ENCODE data around the gene HHIPL1.
A peak's percentile ranks its signal among the peaks of the same experiment; 100 is the strongest.

Gene HHIPL1

DNA sequence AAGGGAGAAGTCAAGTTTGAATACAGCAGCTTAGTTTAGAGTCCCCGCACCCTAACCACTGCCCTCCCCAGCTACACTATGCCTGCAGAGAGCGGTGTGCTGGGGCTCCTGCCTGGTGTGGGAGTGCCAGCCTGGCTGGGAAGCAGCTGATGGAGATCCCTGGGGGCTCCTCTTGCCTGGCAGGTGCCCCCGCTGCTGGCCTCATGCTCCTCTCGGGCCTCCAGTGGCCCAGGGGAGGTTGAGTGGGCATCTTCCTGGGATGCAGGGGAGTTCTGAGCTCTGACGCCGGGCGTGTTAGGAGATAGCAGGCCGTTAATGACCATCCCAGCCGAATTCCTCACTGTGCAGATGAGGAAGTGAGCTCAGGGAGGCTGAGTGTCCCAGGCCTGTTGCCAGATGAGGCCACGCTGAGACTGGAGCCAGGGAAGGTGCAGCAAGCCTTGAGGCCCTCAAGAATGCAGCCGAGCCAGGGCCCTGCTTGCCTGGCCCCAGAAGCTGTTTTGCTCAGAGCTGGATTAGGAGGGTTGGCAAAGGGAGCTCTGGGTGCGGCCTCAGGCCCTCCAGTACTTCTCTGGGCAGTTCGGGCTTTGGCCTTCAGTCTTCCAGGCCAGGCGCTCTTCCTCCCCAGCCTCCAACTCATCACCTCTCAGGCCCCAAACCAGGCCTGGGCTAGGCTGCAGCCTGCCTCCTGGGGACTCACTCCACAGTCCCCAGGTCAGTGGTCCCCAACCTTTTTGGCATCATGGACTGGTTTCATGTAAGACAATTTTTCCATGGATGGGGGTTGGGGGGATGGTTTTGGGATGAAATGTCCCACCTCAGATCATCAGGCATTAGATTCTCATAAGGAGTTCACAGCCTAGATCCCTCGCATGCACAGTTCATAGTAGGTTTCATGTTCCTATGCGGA, 32.6 kb downstream of the HHIPL1 start:
- no peak for DNase-seq

DNA sequence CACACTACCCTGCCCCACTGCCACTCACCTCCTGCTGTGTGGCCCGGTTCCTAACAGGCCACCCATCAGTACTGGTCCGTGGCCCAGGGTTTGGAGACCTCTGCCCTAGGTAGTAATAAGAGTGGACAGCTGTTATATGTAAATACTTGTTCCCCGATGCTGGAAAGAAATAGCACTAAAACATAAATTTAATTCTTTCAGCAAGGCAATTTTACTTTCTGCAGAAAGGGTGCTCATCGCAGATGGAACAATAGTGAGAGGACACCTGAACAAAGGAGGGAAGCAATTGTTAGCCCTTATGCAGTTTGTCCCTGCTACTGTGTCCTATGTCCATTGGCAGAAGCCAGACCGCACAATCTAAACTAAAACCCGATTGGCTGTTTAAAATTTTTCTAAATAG, 33.3 kb downstream of the HHIPL1 start:
- DNase-seq: no peak

DNA sequence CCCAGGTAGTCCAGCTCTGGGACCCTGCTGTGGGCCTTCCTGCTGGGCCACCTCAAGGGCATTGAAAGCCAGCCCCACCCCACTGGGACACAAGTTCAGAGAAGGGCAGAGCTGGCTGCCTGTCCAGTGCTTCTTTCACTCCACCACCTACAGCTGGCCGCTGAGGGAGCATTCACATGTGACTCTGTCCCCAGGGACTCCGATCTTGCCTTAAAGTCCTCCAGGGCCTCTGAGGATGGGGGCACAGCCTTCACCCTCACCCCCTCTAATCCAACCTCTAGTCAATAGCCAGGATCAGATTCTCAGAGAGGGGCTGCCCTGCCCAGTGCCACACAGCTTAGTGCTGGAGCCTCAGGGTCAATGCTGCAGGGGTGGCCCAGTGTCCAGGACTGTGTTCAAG, 34.2 kb downstream of the HHIPL1 start:
- DNase-seq: no peak

DNA sequence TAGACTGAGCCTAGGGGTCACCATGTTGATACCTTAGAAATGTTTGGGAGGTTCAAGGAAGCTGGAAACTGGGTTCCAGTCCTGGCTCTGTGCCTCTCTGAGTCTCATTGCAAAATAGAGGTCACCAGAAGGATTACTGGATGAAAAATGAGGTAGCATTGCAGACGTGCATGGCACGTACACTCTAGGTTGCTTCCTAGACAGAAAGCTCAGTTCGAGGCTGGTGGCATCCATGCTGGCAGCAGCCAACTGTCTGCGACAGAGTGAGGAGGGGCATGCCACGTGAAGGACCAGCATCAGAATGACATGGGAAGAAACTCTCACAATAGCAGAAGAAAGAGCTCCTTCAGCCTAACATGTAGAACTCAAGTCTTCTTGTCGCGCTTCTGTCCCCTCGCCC, 34.6 kb downstream of the HHIPL1 start:
- DNase-seq: no peak

DNA sequence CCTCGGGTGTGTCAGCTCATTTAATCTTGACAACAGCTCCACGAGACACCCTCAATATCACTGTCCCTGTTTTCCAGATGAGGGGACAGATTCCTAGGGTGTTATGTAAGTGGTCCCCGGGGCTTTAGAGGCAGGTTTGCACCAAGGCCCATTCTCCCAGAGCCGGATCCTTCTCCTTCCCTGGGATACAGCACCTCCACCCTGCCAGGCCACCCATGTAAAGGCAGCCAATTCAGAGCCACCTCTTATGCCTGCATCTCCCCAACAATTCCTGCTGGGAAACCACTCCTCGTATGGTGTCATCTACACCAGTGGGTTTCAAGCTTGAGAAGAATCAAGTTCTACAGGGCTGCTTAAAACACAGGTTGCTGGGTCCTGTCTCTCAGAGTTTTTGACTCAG, 35.1 kb downstream of the HHIPL1 start:
- no peak for DNase-seq

DNA sequence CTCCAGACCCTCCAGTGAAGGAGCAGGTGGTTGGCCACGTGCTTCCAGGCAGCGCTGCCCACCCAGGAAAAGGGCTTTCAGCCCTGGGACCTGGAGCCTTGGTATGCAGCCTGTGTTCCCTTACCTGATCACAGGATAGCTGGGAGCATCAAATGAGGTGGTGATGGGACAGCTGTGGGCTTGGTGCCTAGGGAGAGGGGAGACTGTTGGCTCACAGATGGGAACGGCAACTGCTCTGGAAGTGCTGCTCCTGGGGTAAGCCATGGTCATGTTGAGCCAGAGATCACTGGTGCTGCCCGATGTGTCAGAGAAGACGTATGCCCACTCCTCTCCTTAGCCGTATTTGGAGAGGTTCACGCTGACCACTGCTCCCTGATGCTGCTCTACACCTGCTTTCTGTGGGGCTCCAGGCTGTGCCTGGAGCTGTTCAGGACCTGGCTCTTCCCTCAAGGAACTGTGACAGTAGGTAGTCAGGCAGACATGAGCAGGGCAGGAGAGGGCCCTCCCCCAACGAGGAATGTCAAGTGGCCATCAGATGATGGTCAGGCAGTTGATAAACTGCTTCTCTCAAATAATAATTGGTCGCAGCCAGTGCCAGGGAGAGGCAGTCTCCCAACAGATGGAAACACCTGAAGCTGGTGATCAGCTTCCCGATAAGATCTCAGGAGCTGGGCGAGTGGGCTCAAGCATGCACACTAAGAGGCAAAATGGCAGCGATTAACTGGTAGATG, 36.3 kb downstream of the HHIPL1 start:
- no peak for DNase-seq

DNA sequence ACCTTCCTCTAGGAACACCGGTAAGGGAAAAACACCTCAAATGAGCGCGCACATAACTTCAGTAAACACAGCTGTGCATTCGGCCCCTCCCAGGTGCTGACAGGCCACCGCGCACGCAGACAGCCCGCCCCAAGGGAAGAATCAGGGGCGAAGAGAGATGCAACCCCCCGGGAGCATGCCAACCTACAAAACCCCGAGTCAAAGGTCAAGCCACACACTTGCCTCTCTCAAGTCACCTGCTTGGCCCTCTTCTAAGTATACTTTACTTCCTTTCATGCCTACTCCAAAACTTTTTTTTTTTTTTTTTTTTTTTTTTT, 36.9 kb downstream of the HHIPL1 start:
- DNase-seq: no peak

DNA sequence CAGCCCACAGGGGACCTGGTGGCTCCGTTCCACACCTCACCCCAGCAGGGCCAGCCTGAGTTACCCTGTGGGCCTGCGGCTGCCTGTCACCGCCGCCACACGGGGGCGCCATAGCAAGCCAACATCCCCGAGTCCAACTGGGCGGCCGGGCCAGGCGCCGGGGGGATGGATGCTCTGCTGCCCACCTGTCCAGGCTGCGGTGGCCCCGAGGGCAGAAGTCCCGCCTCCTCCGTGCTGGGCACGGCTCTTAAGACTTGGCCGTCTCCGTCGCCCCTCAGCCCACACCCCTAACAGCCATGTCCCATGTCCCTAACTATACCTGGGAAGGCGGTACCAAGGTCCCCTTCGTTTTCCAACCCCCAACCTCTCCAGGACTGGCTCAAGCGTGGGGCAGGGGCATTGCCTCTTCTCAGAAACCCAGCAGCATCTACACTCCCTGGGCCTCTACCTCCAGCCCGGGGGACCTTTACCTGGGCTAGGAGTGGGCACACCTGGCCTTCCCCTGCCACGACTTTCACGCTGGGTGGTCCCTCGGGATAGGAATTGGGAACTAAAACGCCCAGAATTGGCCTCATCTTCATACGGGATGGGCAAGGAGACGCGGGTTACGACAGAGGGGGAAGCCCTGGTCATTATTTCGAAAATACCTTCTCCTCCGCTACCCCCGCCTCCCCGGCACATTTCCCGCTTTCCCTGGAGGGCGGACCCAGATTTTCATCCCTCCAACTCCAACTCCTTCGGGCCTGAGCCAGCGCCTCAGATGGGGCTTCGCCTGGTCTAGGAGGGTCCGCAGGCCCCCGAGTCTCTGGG, 38.1 kb downstream of the HHIPL1 start:
- DNase-seq: peak; percentile 40 to 48

DNA sequence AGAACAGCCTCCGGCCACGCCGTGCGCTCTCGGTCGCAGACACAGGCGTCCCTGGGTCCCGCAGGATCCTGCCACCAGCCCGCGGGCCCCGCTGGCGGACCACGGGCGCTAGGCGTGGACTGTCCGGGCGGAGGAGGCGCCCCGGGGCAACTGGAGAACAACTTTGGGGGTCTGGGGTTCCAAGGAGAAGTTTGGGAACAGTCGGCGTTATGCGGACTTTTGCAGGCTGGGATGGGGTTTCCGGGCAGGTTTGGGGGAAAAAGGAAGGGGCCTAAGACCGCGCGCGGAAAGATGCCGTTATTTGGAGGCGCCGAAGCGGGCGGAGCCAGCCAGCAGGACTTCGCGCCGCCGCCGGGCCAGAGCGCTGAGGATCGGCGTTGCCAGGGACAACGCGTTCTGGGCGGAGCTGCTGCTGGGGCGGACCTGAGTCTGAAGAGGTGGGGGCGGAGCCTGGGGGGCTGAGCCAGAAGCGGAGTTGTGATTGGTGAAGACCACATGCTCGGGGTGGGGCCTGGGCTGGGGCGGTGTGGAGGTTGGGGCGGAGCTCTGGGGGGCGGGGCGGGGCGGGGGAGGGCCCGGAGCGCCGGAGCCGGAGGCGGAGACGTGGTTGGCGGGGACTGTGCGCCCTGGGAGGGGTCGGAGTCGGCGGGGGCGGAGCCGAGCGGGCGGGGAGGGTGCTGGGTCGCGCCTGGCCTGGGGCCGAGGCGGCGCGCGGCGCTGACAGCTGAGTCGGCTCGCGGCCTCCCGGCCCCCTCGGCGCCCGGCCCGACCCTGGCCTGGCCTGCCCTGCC, 38.9 kb downstream of the HHIPL1 start, which contains the start of gene CYP46A1:
TSS of gene CYP46A1 (plus strand) at position 680 of the 791 bp plus-strand sequence. CDS start 120 bp downstream, outside the sequence.
- DNase-seq: peak; percentile 97 to 98

DNA sequence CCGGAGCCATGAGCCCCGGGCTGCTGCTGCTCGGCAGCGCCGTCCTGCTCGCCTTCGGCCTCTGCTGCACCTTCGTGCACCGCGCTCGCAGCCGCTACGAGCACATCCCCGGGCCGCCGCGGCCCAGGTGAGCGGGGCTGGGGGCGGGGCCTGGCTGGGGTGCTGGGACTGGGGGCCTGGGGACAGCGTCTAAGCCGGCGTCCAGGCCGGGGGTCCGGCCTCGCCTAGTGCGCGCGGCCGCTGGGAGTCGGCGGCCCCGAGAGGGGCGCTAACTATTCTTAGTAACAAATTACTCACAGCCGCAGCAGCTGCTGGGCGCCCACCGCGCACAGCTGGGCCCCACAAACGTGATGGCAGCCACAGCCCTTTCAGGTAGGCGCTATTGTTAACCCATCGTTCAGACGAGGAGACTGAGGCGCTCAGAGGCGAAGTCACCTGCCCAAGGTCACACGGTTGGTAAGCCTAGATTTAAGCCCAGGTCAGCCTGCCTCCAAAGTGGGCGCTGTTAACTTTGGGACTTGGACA, 39.5 kb downstream of the HHIPL1 start:
- no peak for DNase-seq

DNA sequence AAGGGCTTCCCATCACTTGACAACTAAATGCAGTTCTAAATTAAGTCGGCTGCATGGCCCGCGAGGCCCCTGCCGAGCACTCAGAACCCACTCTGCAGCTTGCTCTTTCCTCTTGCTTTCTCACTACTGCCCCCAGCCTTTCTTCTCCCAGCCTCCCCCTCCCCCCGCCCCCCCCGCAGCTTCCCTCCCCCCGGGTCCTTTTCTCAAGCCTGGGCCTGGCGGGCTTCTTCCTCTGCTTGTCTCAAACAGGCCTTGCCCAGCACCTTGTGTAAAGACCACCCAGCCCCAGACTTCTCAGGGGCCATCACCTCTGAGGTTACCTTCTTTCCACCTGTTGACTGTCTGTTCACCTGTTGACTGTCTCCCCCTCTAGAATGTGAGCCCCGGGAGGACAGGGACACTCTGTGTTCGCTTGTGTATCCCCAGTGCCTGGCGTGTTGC, 40.2 kb downstream of the HHIPL1 start:
- DNase-seq: no peak

DNA sequence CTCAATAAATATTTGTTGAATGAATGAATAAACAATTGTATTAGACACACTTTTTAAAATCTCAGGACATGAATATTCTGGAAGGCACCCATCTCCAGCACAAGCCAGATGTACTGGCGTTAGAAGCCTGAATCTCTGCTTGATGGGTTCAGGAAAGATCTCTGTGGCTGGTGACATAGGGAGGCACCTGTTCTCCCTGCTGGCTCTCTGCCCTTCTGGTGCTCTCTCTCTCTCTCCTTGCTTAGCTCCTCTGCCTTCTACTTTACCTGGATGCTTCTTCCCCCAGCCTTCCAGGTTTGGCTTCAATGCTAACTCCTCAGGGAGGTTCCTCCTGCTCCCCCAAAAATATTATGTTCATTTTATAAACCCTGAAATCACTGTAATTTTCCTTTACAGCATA, 40.7 kb downstream of the HHIPL1 start:
- DNase-seq: no peak

DNA sequence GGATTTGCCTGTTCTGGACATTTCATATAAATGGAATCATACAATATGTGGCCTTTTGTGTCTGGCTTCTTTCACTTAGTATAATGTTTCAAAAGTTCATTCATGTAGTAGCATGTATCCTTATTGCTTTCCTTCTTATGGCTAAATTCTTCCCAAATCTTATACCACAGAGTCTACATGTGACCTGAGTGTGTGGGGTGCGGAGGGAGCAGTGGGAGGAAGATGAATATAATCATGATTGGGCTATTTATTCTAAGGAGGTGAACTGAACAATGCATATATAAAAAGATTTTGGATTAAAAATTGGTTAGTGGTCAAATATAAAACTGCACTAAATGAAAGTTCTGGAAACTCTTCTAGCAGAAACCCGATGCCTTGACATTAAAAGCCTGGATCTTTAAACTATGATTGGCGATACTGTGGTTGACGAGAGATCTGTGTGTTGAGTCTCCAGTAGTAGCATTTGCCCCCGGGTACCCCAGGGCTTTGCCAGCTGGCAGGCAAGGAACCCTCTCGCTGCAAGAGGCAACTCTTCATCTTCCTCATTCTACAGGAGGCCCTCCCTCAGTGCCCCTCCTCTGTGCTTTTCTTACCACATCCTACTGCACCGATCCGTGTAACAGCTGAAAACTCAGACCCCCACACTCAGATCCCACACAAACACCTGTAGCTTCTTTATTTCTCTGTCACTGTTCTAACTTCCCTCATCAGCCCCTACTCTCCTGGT, 41.8 kb downstream of the HHIPL1 start:
- peak; percentile 30 to 48 for DNase-seq

DNA sequence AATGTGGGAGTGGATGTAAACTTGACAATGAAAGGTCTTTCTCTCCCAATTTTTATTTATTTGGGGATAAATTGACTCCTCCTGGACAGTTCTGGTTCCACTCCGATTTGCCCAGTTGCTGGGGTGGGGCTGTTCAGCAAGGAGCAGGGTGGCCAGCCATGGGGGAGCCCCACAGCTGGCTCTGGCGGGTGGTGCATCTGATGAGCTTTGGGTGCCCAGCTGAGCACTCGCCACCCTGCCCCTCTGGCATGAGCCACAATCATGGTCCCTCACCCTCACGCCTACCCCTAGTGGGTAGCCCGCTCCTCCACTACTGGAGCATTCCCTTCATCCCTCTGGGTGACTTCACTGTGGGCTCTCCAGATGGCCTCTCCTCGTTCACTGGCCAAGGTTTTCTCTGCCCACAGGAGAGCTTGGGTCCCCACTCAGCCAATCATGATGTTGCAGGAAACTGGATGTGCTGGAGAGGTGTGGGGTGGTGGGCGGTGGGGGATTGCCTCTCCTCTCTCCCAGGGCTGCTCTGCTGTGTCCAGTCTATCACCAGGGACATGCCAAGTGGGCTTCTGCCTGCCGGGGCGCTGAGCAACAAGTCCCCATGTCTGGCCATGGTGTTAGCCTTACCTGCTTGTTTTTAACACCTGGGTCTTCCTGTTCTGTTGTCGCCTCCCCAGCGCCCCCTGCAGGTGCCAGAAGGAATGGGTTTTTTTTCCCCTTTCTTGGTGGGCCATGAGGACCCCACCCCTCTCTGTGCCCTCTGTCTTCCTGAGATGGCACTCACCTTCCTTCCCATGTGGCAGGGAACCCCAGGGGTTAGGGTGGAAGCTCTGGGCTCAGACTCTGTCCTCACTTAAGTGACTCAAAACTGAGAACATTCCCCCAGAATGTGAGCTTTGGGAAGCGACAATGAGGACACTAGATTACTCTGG, 42.6 kb downstream of the HHIPL1 start:
- no peak for DNase-seq

DNA sequence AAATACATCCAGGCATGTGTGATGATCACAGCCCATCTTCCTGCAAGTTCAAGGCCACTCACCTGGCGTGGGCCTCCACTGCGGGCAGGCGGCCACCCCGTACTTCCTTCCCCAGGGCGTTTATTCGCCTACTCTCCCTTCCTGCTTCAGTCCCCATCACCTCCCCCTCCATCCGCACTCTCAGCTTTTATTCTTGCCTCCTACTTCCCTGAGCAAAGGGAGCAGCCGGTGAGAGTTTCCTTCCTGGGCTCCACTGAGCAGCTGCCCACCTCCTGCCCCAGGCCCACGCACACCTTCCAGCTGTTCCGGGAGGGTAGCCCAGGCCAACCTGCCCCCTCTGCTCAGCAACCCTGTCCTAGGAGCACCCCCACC, 43.3 kb downstream of the HHIPL1 start:
- no peak for DNase-seq

DNA sequence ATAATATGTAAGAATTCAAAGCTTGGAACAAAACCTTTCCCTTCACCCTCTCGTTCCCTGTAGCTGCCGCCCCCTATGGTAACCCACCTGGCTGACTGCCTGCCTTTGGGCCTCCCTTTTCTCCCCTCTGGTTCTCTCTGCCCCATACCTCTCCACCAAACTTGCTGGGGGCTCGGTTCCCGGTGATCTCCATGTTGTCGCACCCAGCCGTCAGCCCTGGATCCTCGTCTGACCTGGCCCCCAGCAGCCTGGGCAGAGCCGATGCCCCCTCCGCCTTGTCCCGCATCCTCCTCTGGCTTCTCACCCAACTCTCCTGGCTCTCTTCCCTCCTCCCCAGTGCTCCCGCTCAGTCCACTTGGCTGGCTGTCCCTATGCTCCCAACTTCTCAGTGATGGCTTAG, 43.7 kb downstream of the HHIPL1 start:
- no peak for DNase-seq

DNA sequence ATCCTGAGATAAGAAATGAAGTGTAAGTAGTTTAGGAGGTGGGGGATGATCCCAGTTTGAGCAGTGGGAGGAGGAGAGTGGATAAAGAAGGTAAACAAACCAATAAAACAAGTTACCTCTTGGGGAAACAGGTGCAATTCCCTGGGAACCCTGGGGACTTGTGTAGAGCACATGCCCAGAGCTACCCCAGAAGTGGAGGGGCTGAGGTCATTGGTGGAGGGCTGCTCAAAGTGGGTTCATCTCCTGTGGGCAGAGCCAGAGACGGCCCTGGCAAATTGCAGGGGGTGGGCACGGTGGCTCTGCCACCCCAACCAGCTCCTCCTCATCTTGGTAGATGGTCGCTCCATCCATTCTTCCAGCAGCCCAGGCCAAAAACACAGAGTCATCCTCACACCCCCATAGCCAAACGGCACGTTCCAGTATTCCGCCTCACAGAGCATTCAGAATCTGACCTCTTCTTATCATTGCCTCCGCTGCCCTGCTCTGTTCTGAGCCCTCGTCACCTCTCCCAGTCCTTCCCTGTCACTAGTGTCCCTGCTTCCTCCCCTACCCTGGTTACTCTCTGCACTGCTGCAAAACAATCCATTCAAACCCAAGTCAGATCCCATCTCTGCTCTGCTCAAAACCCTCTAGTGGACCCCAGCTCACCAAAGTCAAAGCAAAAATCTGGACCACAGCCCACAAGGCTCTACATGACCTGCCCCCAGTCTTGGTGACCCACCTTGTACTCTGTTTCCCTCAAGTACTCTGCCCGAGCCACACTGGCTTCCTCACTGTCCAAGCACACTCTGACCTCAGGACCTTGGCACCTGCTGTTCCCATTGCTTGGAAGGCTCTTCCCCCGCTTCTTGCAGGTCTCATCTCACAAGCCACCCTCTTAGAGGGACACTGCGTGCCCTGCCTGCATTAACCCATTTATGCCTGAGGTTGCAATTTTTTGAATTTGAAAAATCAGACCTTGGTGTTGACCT, 44.6 kb downstream of the HHIPL1 start:
- no peak for DNase-seq

DNA sequence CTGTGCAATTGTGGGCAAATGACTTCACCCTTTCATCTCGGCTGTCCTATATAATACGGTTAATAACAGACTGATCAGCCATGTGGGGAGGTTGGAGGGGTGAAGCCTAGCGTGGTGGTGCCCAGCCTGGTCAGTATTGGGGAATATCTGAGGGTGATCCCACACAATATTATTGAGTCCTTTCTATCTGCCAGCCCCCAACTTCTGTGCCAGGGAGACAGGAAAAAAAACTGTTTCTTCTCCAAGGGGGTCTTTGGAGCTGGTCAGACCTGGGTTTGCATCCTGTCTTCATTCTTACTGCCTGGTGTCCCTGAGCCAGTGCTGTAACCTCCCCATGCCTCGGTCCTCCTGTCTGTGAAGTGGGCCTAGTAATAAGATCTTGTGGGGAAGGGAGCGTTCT, 45.7 kb downstream of the HHIPL1 start:
- DNase-seq: no peak
